KMS-11 (cell line): ENCODE results near the gene HGS.

Experiments
- H2AFZ ChIP-seq: fragments of 200-600 bp; sonication (generic); 2 replicates; pipeline ENCODE4 v1.6.1; 2016; ENCODE audit warnings: antibody characterized with exemption, mixed run types, low read depth
- H3K27ac ChIP-seq: fragments of 200-600 bp; sonication (generic); 2 replicates; pipeline ENCODE4 v1.6.1; 2016; ENCODE audit warnings: mild to moderate bottlenecking, mixed run types
- H3K27me3 ChIP-seq: fragments of 200-600 bp; sonication (generic); 2 replicates; pipeline ENCODE4 v1.6.1; 2017; ENCODE audit warnings: mild to moderate bottlenecking, low read depth, mixed run types, moderate library complexity; ENCODE audit not compliant: insufficient read depth
- H3K36me3 ChIP-seq: fragments of 200-600 bp; sonication (generic); 2 replicates; pipeline ENCODE4 v1.6.1; 2017; ENCODE audit warnings: mild to moderate bottlenecking, mixed run types; ENCODE audit not compliant: insufficient read depth
- H3K4me1 ChIP-seq: fragments of 200-600 bp; sonication (generic); 2 replicates; pipeline ENCODE4 v1.6.1; 2016; ENCODE audit warnings: mild to moderate bottlenecking, low read depth, mixed run types; ENCODE audit not compliant: poor library complexity, severe bottlenecking
- H3K4me2 ChIP-seq: fragments of 200-600 bp; sonication (generic); 2 replicates; pipeline ENCODE4 v1.7.0; 2016; ENCODE audit warnings: mild to moderate bottlenecking, mixed run types
- H3K4me3 ChIP-seq: fragments of 200-600 bp; sonication (generic); IDR thresholded peaks from 2 replicates; pipeline ENCODE4 v1.6.1; 2017; ENCODE audit warnings: low read depth, low read length, mixed read lengths; ENCODE audit not compliant: insufficient read depth
- H3K79me2 ChIP-seq: fragments of 200-600 bp; sonication (generic); 2 replicates; pipeline ENCODE4 v1.6.1; 2016; ENCODE audit warnings: low read depth, mixed run types; ENCODE audit not compliant: insufficient read depth
- H3K9ac ChIP-seq: fragments of 200-600 bp; sonication (generic); 2 replicates; pipeline ENCODE4 v1.6.1; 2016; ENCODE audit warnings: mild to moderate bottlenecking, mixed run types
- H4K20me1 ChIP-seq: fragments of 200-600 bp; sonication (generic); 2 replicates; pipeline ENCODE4 v1.6.1; 2016; ENCODE audit warnings: mild to moderate bottlenecking, mixed run types; ENCODE audit not compliant: insufficient read depth
- TF ChIP-seq, protein P1 (sequence below): fragments of 200-600 bp; sonication (generic); conservative IDR thresholded peaks from 2 replicates; pipeline ENCODE4 v1.6.1; 2017; ENCODE audit warnings: low read depth, mild to moderate bottlenecking, antibody characterized with exemption, low read length, moderate library complexity, mixed read lengths

HGS gene

DNA sequence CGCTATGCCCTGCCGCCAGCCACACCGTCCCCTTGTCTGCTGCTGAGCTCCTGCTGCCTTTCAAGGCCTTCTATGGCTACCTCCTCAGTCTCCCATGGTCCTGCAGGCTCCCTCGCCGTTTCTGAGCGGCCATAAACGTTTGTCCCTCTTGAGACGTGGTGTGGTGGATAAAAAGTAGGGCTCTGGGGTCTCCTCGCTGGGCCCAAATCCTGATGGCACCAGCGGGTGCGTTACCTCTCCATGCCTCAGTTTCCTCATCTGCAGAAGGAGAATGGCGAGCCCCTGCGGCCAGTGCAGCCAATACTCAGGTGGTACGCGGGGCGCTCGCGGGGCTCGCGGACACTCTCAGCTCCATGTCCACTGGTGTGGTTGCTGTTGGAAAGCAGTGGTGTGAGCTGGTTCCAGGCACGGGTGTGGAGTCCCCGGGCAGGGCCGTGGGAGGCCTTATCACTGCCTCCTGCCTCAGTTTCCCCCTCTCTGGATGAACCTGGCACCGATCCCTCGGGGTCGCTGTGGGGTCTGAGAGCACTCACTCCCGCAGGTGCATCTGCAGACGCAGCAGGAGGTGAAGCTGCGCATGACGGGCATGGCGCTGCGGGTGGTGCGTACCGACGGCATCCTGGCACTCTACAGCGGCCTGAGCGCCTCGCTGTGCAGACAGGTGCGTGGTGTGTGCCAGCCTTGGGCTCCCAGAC lies 30.7 kb downstream of the HGS start:
- H4K20me1 ChIP-seq, result no peaks in the 10 kb centered on the region
- H3K4me2 ChIP-seq, result no peak overlapping the region; the same call in 1 of the 2 replicates
- H3K9ac ChIP-seq, result no peak overlapping the region
- H3K27ac ChIP-seq, result no peak overlapping the region
- H3K4me3 ChIP-seq, result no peak overlapping the region
- H3K36me3 ChIP-seq, result peaks cover 7% of the 10 kb centered on the region; the same call in 1 of the 2 replicates
- no peaks in the 10 kb centered on the region for H3K27me3 ChIP-seq
- H3K4me1 ChIP-seq, result peaks cover 32% of the 10 kb centered on the region
- peaks cover 27% of the 10 kb centered on the region for H3K79me2 ChIP-seq
- TF ChIP-seq, protein P1, sequence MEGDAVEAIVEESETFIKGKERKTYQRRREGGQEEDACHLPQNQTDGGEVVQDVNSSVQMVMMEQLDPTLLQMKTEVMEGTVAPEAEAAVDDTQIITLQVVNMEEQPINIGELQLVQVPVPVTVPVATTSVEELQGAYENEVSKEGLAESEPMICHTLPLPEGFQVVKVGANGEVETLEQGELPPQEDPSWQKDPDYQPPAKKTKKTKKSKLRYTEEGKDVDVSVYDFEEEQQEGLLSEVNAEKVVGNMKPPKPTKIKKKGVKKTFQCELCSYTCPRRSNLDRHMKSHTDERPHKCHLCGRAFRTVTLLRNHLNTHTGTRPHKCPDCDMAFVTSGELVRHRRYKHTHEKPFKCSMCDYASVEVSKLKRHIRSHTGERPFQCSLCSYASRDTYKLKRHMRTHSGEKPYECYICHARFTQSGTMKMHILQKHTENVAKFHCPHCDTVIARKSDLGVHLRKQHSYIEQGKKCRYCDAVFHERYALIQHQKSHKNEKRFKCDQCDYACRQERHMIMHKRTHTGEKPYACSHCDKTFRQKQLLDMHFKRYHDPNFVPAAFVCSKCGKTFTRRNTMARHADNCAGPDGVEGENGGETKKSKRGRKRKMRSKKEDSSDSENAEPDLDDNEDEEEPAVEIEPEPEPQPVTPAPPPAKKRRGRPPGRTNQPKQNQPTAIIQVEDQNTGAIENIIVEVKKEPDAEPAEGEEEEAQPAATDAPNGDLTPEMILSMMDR, result no peak
- H2AFZ ChIP-seq, result no peak overlapping the region

DNA sequence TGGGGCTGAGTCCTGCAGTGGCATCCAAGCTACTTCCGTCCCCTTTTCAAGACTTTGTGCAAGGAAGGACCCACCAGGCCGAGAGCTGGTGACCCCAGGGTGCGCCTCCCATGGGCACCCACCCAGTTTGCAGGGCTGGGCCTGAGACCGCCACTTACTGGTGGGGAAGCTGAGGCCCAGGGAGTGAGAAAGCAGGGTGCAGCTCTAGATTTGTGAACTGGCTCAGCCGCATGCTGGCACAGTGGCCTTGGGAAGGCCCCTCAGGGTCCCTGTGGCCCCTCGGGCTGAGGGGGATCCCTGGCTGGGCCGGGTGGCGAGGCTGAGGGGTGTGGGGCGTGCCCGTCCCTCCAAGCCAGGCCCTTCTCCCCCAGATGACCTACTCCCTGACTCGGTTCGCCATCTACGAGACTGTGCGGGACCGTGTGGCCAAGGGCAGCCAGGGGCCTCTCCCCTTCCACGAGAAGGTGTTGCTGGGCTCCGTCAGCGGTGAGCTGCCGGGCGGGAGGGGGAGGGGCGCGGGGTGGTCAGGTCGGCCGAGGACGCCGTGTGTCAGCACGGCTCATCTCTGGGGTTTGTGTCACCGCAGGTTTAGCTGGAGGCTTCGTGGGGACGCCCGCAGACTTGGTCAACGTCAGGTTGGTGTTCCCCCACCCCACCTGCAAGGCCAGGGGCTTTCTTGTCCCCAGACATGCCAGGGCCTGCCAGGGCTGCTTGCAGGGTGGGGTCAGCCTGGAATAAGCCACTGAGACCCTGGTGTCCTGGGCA lies 31.5 kb downstream of the HGS start:
- Histone ChIP-seq H3K4me3 (no peak overlapping the region), H3K36me3 (peaks cover 7% of the 10 kb centered on the region; the same call in 1 of the 2 replicates), H3K27me3 (no peaks in the 10 kb centered on the region), H3K4me2 (no peak overlapping the region), H4K20me1 (no peaks in the 10 kb centered on the region), H3K27ac (no peak overlapping the region), H2AFZ (no peak overlapping the region), H3K79me2 (peaks cover 27% of the 10 kb centered on the region), H3K4me1 (peaks cover 28% of the 10 kb centered on the region), H3K9ac (no peak overlapping the region)
- TF ChIP-seq, protein P1, result no peak

DNA sequence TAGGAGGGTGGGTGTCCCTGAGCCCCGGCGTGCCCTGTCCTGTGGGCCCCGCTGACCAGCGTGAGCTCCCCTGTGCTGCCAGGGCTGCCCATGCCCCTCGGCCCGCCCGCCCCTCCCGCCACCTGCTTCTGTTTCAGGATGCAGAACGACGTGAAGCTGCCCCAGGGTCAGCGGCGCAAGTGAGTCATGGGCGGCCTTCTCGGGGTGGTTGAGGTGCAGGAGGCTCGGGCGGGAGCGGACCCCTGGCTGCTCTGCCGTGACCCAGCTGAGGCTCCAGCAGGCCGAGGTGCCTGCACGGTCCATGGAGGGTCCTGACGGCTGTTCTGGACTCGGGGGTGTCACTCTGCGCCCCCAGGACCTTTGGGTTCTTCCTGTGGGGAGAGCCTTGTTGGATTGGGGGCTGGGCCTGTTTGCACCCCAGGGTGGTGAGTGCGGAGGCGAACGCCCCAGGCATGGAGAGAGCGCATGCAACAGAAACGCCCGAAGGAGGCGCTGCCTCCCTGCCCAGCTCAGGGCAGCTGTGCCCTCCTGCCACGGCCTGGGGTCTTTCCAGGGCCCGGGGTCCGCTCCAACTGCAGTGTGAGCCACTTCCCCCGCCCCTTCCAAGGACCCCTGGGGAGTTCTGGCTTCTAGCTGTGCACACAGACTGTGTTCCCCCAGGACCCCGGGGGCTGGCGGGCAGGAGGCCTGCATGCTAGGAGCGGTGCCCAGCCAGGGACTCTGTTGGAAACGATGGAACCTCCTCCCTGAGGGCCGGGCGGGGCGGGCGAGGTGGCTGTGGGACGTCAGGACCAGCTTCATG lies 32.3 kb downstream of the HGS start:
- TF ChIP-seq, protein P1, result no peak
- H3K27ac ChIP-seq, result no peak overlapping the region

DNA sequence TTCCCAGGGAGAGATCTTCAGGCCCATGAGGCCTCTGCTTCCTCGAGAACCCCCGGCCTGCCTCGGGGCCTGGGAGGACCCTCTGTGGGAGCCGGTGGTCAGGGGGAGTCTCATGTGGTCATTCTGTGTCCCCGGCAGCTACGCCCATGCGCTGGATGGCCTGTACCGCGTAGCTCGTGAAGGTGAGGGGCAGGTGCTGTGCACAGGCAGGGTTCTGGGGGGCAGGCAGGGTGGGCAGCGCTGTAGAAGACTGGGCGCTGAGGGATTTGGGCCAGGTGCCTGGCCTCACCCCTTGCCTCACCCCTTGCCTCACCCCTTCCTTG lies 32.8 kb downstream of the HGS start:
- H3K27ac ChIP-seq, result no peak overlapping the region
- H4K20me1 ChIP-seq, result no peaks in the 10 kb centered on the region
- TF ChIP-seq, protein P1, result no peak
- H3K4me2 ChIP-seq, result no peak overlapping the region
- no peak overlapping the region for H2AFZ ChIP-seq
- H3K9ac ChIP-seq, result no peak overlapping the region
- H3K79me2 ChIP-seq, result peaks cover 27% of the 10 kb centered on the region
- peaks cover 7% of the 10 kb centered on the region; the same call in 1 of the 2 replicates for H3K36me3 ChIP-seq
- no peak overlapping the region for H3K4me3 ChIP-seq
- H3K27me3 ChIP-seq, result no peaks in the 10 kb centered on the region
- H3K4me1 ChIP-seq, result peaks cover 16% of the 10 kb centered on the region

More for the DNA sequence above, 32.3 kb downstream of the HGS start:
- no peak overlapping the region for H3K4me3 ChIP-seq
- H3K36me3 ChIP-seq, result peaks cover 7% of the 10 kb centered on the region; the same call in 1 of the 2 replicates
- H3K27me3 ChIP-seq, result no peaks in the 10 kb centered on the region
- H2AFZ ChIP-seq, result no peak overlapping the region
- H3K4me2 ChIP-seq, result no peak overlapping the region
- H3K4me1 ChIP-seq, result peaks cover 20% of the 10 kb centered on the region
- H3K79me2 ChIP-seq, result peaks cover 27% of the 10 kb centered on the region
- H3K9ac ChIP-seq, result no peak overlapping the region
- H4K20me1 ChIP-seq, result no peaks in the 10 kb centered on the region
